HepG2 (cell line): ENCODE results near the gene SPTBN5. TPM values are rescaled to one million over a fixed set of nuclear protein-coding genes. Genes with fewer than 3 reads are reported as not detected.

Experiments
- ATAC-seq: fragments of 200-7000 bp; cut with Tn5 transposase; 3 replicates; pipeline ENCODE4 v1.9.1; 2020; ENCODE audit warnings: mild to moderate bottlenecking, moderate library complexity
- BruUV-seq: library from RNA; stranded (reverse); fragments of 400-500 nt; replicated peaks from 2 replicates; lab custom pipeline; 2021; lab: Mats Ljungman, UMichigan
- CTCF ChIA-PET: fragments of 300-600 bp; formaldehyde crosslinking; extraction: SDS; loops from one replicate; lab custom pipeline; 2021; ENCODE audit warnings: low total read pairs, inconsistent platforms, low intra/inter-chr PET ratio; lab: Yijun Ruan, JAX
- POLR2A ChIA-PET: fragments of 350-600 bp; sonication (Branson Sonifier 250); formaldehyde crosslinking; loops from one replicate; lab custom pipeline; 2020; ENCODE audit warnings: antibody characterized with exemption, inconsistent platforms; lab: Yijun Ruan, JAX
- DNase-seq: peaks from one replicate; pipeline ENCODE4 v3.0.0-alpha.2; 2015; ENCODE audit warnings: low spot score
- FAIRE-seq: peaks from 3 replicates; lab custom pipeline; 2011; peaks lifted over from hg19 to GRCh38; lab: Jason Lieb, UNC
- H2AFZ ChIP-seq: one replicate; pipeline ENCODE4 v1.6.1; 2011; ENCODE audit warnings: low read length, inconsistent platforms
- H3K27ac ChIP-seq: fragments of 300-600 bp; 3 replicates; pipeline ENCODE4 v1.8.0; 2011; ENCODE audit warnings: mixed run types, mild to moderate bottlenecking, mixed read lengths, low read length, inconsistent platforms; ENCODE audit not compliant: insufficient read depth; ENCODE audit errors: extremely low read length
- H3K27me3 ChIP-seq, 2 experiments: fragments of 200-600 bp in 1 of 2; 2 replicates in 1 of 2; 3 replicates in 1 of 2; pipeline versions ENCODE4 v1.6.0 to v1.8.0; 2011; ENCODE audit warnings: low read length in 2 of 2, mild to moderate bottlenecking in 2 of 2, moderate library complexity in 2 of 2, inconsistent platforms in 1 of 2; ENCODE audit not compliant: insufficient read depth in 2 of 2, control insufficient read depth in 1 of 2
- H3K36me3 ChIP-seq, 2 experiments: fragments of 200-600 bp in 1 of 2; replicated peaks in 1 of 2; 2 replicates in 1 of 2; 3 replicates in 1 of 2; pipeline versions ENCODE4 v1.5.1 to v1.8.0; 2011; ENCODE audit warnings: low read length in 2 of 2, inconsistent platforms in 1 of 2; ENCODE audit not compliant: insufficient read depth in 2 of 2, control insufficient read depth in 1 of 2
- H3K4me1 ChIP-seq: 2 replicates; pipeline ENCODE4 v1.5.1; 2012; ENCODE audit warnings: low read length, inconsistent platforms; ENCODE audit not compliant: insufficient read depth
- H3K4me2 ChIP-seq: 2 replicates; pipeline ENCODE4 v1.6.0; 2011; ENCODE audit warnings: low read depth, low read length, inconsistent platforms
- H3K4me3 ChIP-seq, 3 experiments: fragments of 200-600 bp in 1 of 3; sonication (generic), shearing (Covaris generic) in 1 of 3; replicated peaks in 1 of 3; 2 replicates each; pipeline ENCODE4 v1.5.1; 2011 to 2016; ENCODE audit warnings: low read length in 3 of 3, inconsistent platforms in 2 of 3, low read depth in 2 of 3, mild to moderate bottlenecking in 2 of 3, control low read depth in 1 of 3, mixed read lengths in 1 of 3; ENCODE audit not compliant: insufficient read depth in 1 of 3
- H3K79me2 ChIP-seq: one replicate; pipeline ENCODE4 v1.6.1; 2011; ENCODE audit warnings: low read length, inconsistent platforms; ENCODE audit not compliant: insufficient read depth
- H3K9ac ChIP-seq: 2 replicates; pipeline ENCODE4 v1.6.0; 2011; ENCODE audit warnings: mild to moderate bottlenecking, low read depth, low read length, inconsistent platforms; ENCODE audit not compliant: insufficient read depth
- H3K9me3 ChIP-seq: 2 replicates; pipeline ENCODE4 v1.5.1; 2012; ENCODE audit warnings: mild to moderate bottlenecking, low read length
- H4K20me1 ChIP-seq: 2 replicates; pipeline ENCODE4 v1.6.0; 2011; ENCODE audit warnings: inconsistent platforms, mild to moderate bottlenecking, low read length, moderate library complexity; ENCODE audit not compliant: insufficient read depth
- AKAP8 ChIP-seq: sonication (generic); formaldehyde crosslinking; IDR thresholded peaks from 2 replicates; pipeline ENCODE4 v1.5.1; 2020; ENCODE audit warnings: mild to moderate bottlenecking, missing genetic modification reagents
- GLI4 ChIP-seq: sonication (generic); formaldehyde crosslinking; IDR thresholded peaks from 2 replicates; pipeline ENCODE4 v1.5.1; 2020; ENCODE audit warnings: missing genetic modification reagents, mild to moderate bottlenecking, moderate library complexity, borderline replicate concordance
- JUN ChIP-seq: sonication (generic); formaldehyde crosslinking; IDR thresholded peaks from 2 replicates; pipeline ENCODE4 v1.4.0; 2020; ENCODE audit warnings: mild to moderate bottlenecking, missing genetic modification reagents
- MTF1 ChIP-seq: sonication (generic); formaldehyde crosslinking; IDR thresholded peaks from 2 replicates; pipeline ENCODE4 v1.5.0; 2020; ENCODE audit warnings: missing genetic modification reagents
- PHB2 ChIP-seq: fragments of 450-650 bp; IDR thresholded peaks from 2 replicates; pipeline ENCODE4 v1.6.1; 2018; ENCODE audit not compliant: partially characterized antibody
- RXRA ChIP-seq: sonication (generic); formaldehyde crosslinking; IDR thresholded peaks from 2 replicates; pipeline ENCODE4 v1.5.1; 2020; ENCODE audit warnings: missing genetic modification reagents
- SALL2 ChIP-seq: sonication (generic); formaldehyde crosslinking; IDR thresholded peaks from 2 replicates; pipeline ENCODE4 v1.8.1; 2023; ENCODE audit warnings: mild to moderate bottlenecking, missing genetic modification reagents, inconsistent platforms
- SMAD1 ChIP-seq: sonication (generic); formaldehyde crosslinking; IDR thresholded peaks from 2 replicates; pipeline ENCODE4 v1.4.0; 2020; ENCODE audit warnings: missing genetic modification reagents, low read depth, mild to moderate bottlenecking, borderline replicate concordance
- ZNF12 ChIP-seq: sonication (generic); formaldehyde crosslinking; IDR thresholded peaks from 2 replicates; pipeline ENCODE4 v1.5.0; 2020; ENCODE audit warnings: missing genetic modification reagents
- ZNF367 ChIP-seq: sonication (generic); formaldehyde crosslinking; IDR thresholded peaks from 2 replicates; pipeline ENCODE4 v1.4.0; 2020; ENCODE audit warnings: missing genetic modification reagents, borderline replicate concordance
- ZNF451 ChIP-seq: sonication (generic); formaldehyde crosslinking; IDR thresholded peaks from 2 replicates; pipeline ENCODE4 v1.5.0; 2020; ENCODE audit warnings: mild to moderate bottlenecking, missing genetic modification reagents
- ZNF660 ChIP-seq: sonication (generic); formaldehyde crosslinking; IDR thresholded peaks from 2 replicates; pipeline ENCODE4 v1.5.1; 2020; ENCODE audit warnings: mild to moderate bottlenecking, low read depth, missing genetic modification reagents, borderline replicate concordance
- ZNF850 ChIP-seq: sonication (generic); formaldehyde crosslinking; conservative IDR thresholded peaks from 2 replicates; pipeline ENCODE4 v1.9.0; 2021; ENCODE audit warnings: mild to moderate bottlenecking, missing genetic modification reagents
- WGBS: methylation state at CpG from one replicate; pipeline ENCODE4 v1.1.6; 2017; ENCODE audit warnings: low lambda C conversion rate; 5-methylcytosine and 5-hydroxymethylcytosine counted together
- in situ Hi-C: cut with HindIII; loops from 2 replicates; pipeline ENCODE4 v1.10.0; 2017; ENCODE audit warnings: low pct_unique_long_range_greater_than_20kb; ENCODE audit not compliant: extremely low pct_ligation_motif_present
- intact Hi-C: fragments of 100-400 bp; cut with micrococcal nuclease; formaldehyde crosslinking; loops from one replicate; pipeline ENCODE4 v1.10.0; 2022; ENCODE audit not compliant: unreplicated experiment
- polyA plus RNA-seq, 8 experiments: library from polyadenylated mRNA; depleted of rRNA in 3 of 8; stranded (reverse) in 7 of 8; unstranded in 1 of 8; fragments of >200 nt; fragmentation: Illumina TruSeq in 4 of 8; extraction: Trizol in 4 of 8; gene quantifications; 2 replicates each; pipeline versions ENCODE4 v1.2.1 to v1.2.3, GENCODE V29; 2011 to 2016; ENCODE audit warnings: low read depth in 4 of 8, missing spikeins in 1 of 8, mixed read lengths in 1 of 8; ENCODE audit not compliant: insufficient read depth in 1 of 8
- total RNA-seq, 5 experiments: library from RNA; depleted of rRNA; stranded (reverse); fragments of >200 nt; fragmentation: Illumina TruSeq; extraction: Trizol; gene quantifications; 2 replicates each; pipeline ENCODE4 v1.2.3, GENCODE V29; 2016; ENCODE audit warnings: low read depth in 1 of 5
- TF ChIP-seq, protein P1 (sequence below): sonication (generic); formaldehyde crosslinking; IDR thresholded peaks from 2 replicates; pipeline ENCODE4 v1.4.0; 2020; ENCODE audit warnings: missing genetic modification reagents, mild to moderate bottlenecking, borderline replicate concordance

The SPTBN5 gene
- total and polyA plus RNA-seq, 2 of the 13 experiments (the other 11 are each of a cell fraction or from before 2014, with no cell fraction given): 0.01 to 0.07 TPM

DNA sequence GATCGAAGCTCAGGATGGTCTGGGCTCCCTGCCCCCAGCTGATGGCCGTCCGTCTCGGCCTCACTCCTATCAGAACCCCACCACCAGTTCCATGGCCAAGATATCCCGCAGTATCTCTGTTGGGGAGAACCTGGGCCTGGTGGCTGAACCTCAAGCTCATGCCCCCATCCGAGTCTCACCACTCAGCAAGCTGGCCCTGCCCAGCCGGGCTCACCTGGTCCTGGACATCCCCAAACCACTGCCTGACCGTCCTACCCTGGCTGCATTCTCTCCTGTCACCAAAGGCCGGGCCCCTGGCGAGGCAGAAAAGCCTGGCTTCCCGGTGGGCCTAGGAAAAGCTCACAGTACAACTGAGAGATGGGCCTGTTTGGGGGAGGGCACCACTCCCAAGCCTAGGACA, 70.4 kb downstream of the SPTBN5 start:
- no peak for DNase-seq
- no TSS peak for BruUV-seq
- no peak overlapping the region for H2AFZ ChIP-seq
- FAIRE-seq: no peak
- H3K4me1 ChIP-seq: peaks cover 2% of the 10 kb centered on the region
- in situ Hi-C loops: no loop called here
- no peaks in the 10 kb centered on the region for H4K20me1 ChIP-seq
- H3K9me3 ChIP-seq: no peaks in the 10 kb centered on the region
- H3K27me3 ChIP-seq: no peaks in the 10 kb centered on the region; a peak in 1 of 5 replicates
- no peaks in the 10 kb centered on the region for H3K79me2 ChIP-seq
- H3K9ac ChIP-seq: no peak overlapping the region
- CTCF ChIA-PET: no interaction called here
- intact Hi-C loops: no loop called here
- 100% methylated on average over 5 of the region's 11 CpGs for WGBS
- no peak for ATAC-seq
- POLR2A ChIA-PET: no interaction called here
- H3K27ac ChIP-seq: no peak overlapping the region
- no peak for TF ChIP-seq ZNF850 (CRISPR knock-in tag)
- TF ChIP-seq RXRA (CRISPR knock-in tag): no peak
- TF ChIP-seq ZNF12 (CRISPR knock-in tag): no peak
- no peak for TF ChIP-seq ZNF660
- no peak for TF ChIP-seq GLI4 (CRISPR knock-in tag)
- TF ChIP-seq AKAP8: no peak
- TF ChIP-seq SMAD1 (CRISPR knock-in tag): no peak
- no peak for TF ChIP-seq JUN (CRISPR knock-in tag)
- TF ChIP-seq SALL2 (CRISPR knock-in tag): no peak
- TF ChIP-seq, protein P1, sequence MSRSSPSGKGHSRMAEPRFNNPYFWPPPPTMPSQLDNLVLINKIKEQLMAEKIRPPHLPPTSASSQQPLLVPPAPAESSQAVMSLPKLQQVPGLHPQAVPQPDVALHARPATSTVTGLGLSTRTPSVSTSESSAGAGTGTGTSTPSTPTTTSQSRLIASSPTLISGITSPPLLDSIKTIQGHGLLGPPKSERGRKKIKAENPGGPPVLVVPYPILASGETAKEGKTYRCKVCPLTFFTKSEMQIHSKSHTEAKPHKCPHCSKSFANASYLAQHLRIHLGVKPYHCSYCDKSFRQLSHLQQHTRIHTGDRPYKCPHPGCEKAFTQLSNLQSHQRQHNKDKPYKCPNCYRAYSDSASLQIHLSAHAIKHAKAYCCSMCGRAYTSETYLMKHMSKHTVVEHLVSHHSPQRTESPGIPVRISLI (CRISPR knock-in tag): no peak
- TF ChIP-seq ZNF367: no peak
- no peak for TF ChIP-seq PHB2
- no peak for TF ChIP-seq MTF1 (CRISPR knock-in tag)
- no peak for TF ChIP-seq ZNF451 (CRISPR knock-in tag)
- H3K4me2 ChIP-seq: no peak overlapping the region
- no peak overlapping the region for H3K4me3 ChIP-seq
- H3K36me3 ChIP-seq: peaks cover 0 to 11% of the 10 kb centered on the region in 2 experiments; a peak in 4 of 5 replicates
